Ammon's horn (tissue), 1 donor: ENCODE data around the gene RPL10.

Source experiments
- DNase-seq: peaks from one replicate; pipeline ENCODE4 v3.0.0-alpha.2; 2016; ENCODE audit warnings: low spot score

The RPL10 gene

DNA sequence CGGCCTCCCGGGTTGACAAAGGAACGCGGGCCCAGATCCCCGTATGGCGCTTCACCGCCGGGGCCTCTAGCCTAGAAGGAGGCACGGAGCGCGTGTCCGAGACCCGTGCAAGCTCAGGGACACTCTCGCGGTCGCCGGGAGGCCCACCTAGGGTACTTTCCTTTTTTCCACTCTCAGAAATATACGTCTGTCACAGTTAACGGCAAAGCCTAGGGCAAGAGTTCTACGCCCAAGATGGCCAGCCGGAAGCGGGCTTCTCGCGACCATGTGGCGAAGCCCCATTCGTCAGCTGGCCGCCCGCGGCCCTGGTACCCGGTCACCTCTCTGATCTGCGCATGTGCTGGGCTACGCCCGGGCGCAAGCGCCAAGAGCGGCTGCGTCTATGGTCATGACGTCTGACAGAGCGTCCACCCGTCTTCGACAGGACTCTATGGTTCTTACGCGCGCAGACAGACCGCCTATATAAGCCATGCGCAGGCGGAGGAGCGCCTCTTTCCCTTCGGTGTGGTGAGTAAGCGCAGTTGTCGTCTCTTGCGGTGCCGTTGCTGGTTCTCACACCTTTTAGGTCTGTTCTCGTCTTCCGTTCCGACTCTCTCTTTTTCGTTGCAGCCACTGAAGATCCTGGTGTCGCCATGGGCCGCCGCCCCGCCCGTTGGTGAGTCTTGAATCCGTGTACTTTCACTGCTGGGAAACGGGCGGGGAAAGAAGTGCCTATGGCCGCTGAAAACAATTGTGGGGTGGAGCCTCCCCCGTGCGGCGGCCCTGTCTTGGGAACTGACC, at the start of gene RPL10:
Gene RPL10 (plus strand): TSS at position 490 of the 780 bp plus-strand sequence. CDS start 143 bp downstream, at position 633.
- peak; percentile 96 for DNase-seq

DNA sequence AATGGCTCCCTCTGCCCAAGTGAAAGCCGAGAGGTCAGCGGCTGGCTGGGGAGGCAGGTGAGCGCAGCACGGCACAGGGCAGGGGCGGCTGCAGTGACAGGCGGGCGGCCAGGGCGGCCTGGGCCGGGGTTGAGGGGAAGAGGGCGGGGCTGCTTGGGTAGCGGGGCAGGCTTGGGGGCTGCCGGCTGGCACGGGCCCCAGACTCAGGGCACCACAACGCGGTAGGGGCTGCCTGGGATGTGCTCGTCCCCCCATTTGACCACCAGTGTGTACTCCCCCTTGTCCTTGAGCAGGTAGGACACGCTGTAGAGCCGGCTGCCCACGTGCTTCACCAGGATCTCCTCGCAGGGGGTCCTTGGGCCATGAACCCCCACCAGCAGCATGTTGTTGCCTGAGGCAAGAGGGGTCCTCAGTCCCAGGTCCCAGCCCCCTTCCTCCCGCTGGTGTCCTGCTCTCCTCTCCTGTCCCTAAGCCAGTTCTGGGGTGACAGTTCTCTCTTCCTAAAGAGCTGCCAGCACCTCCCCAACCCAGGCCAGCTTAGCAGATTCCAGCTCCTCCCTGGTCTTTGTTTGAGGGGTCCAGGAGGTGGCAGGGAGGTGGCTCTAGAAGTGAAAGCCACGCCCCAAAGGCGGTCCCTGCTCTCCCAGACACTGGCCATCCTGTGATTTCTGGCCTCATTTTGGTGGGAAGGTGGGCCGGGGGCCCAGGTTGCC, 49.4 kb upstream of the RPL10 start:
- DNase-seq, result no peak

DNA sequence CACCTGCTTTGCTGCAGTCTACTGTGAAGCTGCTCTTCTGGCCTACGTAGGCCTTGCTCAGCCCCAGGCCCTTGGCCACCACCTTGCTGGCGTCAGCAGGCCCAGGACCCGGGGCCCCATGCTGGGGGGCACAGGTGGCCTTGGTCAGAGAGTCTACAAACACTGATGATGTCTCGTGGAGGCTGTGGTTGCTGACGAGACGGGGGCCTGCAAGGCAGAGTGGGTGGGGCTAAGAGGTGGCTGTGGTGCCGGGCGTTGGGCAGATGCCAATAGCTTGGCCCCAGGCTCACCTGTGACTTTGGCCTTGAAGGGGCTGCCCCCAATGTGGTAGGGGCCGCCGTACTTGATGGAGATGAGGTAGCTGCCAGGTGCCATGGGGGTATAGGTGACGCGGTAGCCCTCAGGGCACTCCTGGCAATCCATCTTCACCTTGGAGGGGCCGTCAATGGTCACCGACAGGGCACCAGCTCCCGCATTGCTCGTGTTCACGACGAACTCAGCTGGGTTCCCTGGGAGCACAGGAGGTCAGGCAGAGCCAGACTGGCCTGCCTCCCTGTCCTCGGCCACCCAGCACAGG, 48.7 kb upstream of the RPL10 start:
- no peak for DNase-seq

DNA sequence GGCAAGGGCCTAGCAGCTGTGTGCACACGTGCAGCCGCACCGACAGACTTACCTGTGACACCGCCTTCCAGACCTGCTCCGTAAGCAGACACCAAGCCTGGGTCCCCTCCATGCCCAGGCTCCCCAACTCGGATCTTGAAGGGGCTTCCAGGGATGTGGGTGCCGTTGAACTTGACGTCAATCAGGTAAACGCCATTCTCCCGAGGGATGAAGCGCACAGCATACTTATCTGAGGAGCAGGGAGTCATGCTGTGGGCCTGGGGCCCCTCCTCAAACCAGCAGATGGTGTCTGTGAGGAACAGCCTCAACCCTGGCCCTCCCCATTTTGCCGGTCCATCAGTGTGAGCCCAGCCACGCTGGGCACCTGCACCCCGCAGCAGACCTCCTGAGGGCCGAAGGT, 48.2 kb upstream of the RPL10 start:
- DNase-seq, result no peak

DNA sequence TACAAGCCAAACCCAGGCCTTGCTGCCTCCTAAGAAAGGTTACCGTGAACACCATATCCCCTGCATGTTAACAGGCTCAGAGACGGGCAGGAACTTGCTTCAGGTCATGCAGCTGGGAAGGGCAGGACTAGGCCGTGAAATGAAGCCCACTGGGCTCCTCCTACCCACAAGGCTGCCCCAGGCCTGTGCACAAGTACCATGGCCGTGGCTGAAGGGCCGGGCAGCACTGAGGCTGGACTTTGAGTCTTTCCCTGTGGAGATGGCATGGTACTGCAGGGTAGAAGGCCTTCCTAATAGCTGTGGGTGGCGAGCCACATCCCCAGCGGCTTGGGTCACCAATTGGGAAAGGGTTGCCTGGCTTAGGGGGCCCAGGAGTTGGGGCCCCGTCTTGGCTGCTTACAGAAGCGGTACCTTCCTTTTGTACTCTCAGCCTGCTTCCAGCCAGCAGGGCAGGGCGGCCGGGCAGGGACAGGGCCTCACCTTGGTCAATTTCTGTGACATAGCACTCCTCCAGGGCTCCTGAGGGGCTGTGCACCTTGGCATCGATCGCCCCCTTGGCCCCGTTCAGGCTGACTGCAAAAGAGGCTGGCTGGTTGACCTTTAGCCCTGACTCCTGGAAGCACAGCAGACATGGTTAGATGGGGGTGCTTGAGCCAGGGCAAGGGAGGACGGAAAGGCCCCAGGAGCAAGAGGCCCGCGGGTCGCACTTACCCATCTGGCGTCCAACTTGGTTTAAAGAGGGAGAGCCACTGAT, 47.6 kb upstream of the RPL10 start:
- DNase-seq, result no peak

DNA sequence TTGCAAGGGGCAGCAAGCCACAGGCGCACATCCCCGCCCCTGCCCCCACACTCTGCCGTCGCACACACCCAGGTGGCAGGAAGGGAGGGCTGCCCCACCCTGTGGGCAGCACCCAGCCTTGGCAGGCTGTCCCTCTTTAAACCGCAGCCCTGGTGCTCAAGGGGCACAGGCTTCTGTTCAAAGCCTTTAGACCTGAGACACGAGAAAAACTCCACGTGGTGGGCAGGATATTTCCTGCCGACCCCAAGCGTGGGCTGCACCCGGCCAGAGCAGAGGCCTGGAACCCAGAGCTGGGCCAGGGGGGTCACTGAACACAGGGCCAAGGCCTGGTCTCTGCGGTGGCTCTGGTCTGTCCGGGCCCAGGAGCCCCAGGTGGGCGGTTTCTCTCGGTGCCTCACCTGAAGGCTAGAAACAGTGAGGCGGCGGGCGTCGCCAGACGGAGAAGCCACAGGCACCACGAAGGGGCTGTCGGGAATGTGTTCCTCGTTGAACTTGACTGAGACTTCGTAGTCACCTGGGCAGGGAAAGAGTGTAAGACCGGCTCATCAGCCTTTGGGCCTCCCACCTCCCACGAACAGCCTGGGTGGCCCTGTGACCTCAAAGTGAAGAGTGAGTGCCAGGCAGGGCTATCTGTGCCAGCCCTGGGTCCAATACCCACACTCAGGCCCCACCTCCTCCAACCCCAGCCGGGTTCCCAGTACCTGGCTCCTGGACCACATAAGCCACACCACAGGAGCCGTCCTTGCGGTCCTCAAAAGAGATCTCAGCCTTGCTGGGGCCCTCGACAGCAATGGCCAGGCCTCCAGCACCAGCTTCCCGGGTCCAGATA, 46.8 kb upstream of the RPL10 start:
- no peak for DNase-seq

DNA sequence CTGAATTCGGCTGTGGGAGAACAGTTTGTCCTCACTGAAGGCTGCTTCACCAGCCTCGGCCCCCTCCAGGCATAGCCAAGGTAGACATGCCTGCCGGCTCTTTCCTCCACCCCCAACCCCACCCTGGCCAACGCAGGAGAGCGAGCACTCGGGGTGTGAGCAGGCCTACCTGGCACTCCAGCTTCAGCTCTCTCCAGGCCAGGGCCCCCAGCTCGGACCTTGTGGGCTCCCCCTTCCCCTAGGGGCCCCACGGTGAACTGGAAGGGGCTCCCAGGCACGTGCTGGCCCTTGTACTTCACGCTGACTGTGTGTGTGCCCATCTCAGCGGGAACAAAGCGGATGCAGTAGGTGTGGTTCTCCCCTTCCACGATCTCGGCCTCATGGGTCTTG, 46.2 kb upstream of the RPL10 start:
- no peak for DNase-seq

DNA sequence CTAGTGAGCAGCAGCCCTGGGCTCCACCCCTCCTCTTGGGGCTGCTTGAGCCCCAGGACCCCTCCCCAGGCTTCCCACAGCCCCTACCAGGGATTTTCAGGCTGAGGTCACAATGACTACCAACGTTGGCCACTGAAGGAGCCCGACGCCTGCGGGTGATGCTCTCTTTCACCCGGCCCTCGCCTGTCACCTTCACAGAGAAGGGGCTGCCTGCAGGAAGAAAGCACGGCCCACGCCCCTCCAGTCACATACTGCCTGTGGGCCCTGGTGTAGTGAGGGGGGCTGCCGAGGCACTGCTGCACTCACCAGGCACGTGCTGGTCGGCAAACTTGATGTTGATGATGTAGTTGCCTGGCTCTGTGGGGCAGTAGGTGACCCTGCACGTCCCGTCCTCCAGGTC, 45.7 kb upstream of the RPL10 start:
- no peak for DNase-seq

DNA sequence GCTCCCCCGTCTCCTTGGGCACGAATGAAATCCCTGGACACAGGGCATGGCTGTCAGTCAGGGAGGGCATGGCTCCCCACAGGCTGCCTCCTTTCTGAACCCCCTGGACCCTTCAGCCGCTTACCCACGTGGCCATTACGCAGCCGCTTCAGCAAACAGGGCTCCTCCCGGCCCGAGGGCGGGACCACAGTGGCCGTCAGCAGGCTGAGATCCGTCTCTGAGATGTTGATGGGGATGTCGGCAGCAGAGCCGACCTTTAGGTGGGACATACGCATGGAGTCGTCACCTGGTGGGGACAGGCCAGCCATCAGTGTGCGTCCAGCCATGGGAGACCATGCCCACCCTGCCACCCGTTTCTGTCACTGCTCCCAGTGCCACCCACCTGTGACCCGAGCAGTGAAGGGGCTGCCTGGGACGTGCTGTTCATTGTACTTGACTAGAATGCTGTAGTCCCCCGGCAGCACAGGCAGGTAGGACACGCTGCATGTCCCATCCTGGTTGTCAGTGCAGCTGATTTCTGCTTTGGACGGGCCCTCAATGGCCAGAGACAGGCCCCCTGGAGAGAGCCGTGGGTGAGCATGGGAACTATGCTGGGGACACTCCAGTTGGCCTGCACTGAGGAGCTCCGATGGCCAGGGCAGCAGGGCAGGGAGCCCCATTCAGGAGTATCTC, 44.9 kb upstream of the RPL10 start:
- no peak for DNase-seq

DNA sequence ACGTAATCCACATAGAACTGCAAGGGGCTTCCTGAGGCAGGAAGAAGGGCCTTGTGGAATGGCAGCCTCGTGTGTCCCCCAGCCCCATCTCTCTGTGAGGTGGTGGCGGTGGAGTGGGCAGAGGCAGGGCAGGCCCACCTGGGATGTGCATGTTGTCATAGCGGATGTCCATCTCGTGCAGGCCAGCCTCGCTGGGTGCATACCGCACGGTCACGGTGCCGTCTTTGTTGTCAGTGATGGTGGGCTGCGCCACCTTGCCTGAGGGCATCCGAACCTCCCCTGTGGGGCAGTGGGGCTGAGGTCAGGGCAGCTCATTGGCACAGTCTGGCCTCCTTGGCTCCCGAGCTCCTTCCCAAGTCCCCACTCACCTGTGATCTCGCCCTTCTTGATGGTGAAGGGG, 44.2 kb upstream of the RPL10 start:
- no peak for DNase-seq

DNA sequence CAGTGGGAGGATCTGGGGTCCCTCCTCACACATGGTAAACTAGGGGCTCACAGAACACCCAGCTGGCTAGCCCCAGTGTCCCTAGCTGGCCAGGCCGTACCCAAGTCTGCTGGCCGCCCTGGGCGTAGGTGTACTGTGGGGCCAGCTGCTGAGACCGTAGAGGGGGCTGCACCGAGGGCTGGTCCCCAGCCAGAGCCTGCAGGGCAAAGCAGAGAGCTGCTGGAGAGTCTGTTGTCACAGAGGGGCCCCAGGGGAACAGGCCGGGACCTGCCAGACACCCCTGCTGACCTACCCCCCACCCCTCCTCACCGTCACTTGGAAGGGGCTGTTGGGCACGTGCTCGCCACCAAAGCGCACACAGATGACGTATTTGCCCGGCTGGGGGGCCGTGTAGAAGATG, 43.7 kb upstream of the RPL10 start:
- DNase-seq, result no peak

DNA sequence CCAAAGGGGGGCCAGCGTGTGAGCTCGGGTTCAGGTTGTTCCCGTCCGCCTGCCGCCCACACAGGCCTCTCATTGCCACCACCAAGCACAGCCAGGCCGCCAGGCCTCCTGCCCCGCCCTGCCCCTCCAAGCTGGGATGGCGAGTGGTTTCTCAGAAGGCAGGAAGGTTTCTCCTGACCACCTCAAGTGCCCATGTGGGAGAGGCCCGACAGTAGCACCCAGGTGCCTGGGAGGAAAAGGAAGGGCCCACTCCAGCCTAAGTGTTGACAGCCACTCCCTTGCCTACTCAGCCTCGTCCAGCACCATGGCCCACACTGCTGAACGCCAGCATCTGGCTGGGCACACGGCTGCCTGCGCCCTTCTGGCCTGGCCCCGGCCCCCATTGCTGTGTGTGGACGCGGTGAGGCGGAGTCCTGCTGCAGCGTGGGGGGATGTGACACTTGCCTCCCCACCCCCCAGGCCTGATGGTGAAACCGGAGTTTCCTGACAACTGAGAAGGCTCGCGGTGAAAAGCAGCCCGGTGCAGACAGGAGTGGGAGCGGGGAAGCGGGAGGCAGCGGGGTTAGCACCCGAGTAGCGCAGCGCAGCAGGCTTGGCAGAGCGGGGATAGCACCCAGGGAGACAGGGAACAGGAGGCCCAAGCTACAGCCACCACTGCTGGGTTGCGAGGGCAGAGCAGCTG, 42.9 kb upstream of the RPL10 start:
- no peak for DNase-seq

DNA sequence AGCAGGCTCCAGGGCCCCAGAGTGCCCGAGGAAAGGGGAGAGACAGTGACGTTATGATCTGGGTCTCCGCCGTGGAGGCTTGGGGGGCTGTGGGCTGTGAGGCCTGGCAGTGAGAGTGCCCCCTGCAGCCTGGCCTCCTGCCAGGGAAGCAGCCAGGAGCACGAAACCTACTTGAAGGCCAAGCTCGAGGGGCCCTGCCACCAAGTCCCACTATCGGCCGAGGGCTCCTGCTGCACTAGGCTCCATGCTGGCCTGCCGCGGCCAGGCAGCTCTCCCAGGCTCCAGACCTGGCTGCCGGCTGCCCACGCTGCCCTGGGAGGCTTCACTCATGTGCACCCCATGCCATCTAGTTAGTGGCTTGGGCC, 42.4 kb upstream of the RPL10 start:
- DNase-seq, result no peak

DNA sequence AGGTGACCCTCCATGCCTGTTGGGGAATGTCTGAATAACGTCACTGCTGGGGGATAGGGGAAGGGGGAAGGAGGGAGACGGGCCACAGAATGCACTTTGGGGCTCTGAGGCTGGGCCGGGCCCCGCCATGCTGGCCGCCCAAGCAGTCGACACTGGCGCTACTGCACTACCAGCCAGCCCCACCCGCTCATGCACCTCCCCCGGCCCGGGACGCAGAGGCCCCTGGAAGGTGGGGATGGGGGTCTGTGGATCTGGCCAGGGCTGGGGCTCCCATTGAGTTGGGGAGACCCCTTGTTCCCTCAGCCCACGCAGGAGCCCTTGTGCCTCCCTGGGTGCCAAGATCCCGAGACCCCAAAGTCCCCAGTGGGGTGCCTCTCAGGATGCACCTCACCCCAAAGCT, 41.6 kb upstream of the RPL10 start:
- DNase-seq, result no peak

DNA sequence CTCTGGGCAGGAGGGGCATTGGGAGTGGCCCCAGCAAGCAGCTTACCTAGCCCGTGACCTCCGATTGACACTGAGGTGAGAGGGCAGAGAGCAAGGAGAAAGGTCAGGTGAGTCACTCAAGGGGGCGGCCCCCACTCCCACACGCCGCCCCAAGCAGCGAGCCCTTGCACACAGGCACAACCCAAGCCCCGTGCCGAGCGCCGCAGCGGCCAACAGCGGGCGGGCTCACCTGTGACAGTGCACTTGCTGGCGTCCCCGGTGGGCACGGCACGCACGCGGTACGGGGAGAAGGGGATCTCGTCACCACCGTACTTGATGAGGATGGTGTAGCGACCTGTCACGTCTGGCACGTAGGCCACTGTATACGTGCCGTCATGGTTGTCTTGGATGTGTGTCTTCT, 41.0 kb upstream of the RPL10 start:
- no peak for DNase-seq

DNA sequence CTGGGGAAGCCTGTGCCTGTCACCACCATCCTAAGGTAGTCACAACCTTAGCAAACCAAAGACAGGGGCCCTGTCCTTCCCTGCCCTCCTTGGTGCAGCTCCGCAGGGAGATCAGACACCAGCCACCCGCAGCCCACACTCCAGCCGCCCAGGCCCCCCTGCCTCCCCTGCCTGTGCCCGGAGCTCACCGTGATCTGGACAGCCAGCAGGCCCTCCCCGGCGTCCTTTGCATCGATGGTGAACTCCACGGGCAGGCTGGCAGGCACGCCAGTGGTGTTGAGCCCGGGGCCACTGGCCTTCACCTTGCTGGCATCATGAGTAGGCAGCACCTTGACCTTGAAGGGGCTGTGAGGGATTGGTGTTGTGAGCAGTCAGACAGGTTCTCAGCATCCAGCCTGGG, 40.2 kb upstream of the RPL10 start:
- no peak for DNase-seq

DNA sequence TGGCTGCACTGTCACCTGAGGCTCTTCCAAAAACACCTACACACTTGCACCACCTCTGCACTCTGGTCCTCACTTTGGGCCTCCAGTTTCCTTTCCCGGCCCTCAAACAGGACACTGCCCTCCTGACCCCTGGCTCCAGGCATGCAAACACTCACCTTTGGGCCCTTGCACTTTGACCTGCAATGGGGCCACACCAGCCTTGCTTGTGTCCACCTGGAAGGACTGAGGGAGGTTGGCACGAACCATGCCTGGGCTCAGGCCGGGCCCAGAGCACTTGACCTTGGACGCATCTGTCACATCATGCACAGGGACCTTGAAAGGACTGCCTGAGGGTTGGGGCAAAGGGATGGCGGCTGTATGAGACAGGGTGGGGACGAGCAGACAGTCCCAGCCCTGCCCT, 39.3 kb upstream of the RPL10 start:
- DNase-seq, result no peak

DNA sequence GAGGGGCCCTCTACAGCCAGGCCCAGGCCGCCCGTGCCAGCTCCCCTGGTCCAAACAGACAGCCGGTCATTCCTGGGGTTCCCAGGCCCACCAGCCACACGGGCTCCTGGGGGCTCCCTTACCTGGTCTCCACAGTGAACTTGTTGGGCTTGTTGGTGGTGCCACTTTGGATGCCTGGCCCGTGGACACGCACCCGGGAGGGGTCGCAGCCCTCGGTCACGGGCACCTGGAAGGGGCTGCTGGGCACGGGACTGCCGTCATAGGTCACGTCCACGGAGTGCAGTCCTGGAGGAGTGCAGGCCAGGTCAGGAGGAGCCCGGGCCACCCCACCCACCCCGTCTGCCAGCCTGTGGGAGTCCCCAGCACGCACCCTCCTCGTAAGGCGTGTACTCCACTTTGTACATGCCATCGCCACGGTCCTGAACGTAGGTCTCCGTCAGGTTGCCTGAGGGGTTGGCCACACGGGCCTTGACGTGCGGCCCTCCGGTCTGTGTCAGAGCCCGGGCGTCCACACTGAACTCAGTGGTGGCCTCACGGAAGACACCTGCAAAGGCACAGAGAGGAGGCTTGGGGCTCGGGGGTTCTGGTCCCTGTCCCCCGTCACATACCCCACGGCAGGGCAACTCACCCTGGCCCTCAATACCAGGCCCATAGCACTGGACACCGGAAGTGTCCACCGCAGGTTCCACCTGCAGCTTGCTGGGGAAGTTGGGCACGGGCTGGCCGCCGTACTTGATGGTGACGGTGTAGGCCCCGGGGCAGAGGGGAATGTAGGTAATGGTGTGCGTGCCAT, 38.6 kb upstream of the RPL10 start:
- DNase-seq, result no peak

DNA sequence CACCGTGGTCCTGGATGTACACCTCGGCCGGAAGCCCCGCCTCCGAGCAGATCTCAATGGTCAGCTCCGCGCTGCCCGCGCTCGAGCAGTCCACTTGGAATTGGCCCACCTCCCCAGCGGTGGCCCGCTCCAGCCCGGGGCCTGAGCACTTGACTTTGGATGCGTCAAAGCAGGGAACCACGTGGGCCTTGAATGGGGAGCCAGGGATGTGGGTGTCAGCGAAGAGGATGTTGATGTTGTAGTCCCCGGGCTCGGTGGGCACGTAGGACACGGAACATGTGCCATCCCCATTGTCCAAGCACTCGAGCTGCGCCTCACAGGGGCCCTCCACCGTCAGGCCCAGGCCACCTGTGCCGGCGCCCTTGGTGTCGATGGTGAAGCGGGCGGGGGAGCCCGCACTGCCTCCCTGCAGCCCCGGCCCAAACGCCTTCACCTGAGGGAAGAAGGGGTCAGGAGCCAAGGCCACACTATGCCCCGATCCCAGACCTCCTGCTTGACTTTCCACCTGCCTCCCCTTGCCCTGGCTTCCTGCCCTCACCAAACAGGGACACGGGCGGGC, 37.9 kb upstream of the RPL10 start:
- no peak for DNase-seq
